Right renal cortex interstitium (tissue), 3 donors: ENCODE data around the gene LNP1. TPM values are rescaled to one million over a fixed set of nuclear protein-coding genes. Genes with fewer than 3 reads are reported as not detected.
"Not testable (repeated sequence)": the region's sequence is repeated elsewhere in the genome, so short reads cannot be mapped to it uniquely, and the experiment has no call there.

ENCODE experiments used
- DNase-seq, 3 donors: peaks; one replicate each; pipeline ENCODE4 v3.0.0-alpha.2; 2013; ENCODE audit warnings: low read depth in 3 of 3, low spot score in 2 of 3
- polyA plus RNA-seq, 3 donors: library from polyadenylated mRNA; unstranded; fragments of 120-200 nt; gene quantifications; one replicate each; pipeline ENCODE4 v1.2.1, GENCODE V29; 2013; ENCODE audit not compliant: insufficient read length in 3 of 3

The LNP1 gene
- polyA plus RNA-seq, 3 donors, result 7.3 to 10.2 (median 9.1) TPM

DNA sequence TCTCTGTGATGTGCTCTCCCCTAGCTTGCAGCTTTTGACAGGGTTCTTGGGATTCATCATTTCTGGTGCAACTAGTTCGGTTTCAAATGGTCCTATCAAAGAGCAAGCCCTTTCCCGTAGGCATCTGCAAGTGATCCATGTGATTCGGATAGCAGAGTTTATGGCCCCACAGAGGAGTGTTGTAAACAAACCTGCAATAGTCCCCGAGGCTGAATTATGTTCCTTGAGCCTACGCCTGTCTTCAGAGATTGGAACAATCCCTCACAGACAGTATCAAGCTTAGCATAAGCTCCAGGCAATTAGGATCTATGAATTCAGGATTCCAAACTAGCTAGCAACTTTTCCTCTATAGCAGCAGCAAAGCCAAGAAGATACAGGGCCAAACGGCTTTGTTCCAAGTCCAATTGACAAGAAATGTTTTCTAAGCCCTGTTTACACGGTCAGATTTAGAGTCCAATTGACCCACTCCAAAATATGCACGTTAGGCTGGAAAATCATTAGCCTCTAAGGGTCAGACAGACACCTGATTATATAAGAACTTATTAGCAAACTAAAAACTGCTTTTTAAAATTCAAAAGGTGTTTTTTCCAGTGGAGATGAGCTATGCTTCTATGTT lies 24.8 kb downstream of the LNP1 start:
- DNase-seq, result no peak

- DNase-seq, result no peak
Observed at GRCh38 chr3:100427699-100428098, 26.4 kb downstream of the LNP1 start.

DNA sequence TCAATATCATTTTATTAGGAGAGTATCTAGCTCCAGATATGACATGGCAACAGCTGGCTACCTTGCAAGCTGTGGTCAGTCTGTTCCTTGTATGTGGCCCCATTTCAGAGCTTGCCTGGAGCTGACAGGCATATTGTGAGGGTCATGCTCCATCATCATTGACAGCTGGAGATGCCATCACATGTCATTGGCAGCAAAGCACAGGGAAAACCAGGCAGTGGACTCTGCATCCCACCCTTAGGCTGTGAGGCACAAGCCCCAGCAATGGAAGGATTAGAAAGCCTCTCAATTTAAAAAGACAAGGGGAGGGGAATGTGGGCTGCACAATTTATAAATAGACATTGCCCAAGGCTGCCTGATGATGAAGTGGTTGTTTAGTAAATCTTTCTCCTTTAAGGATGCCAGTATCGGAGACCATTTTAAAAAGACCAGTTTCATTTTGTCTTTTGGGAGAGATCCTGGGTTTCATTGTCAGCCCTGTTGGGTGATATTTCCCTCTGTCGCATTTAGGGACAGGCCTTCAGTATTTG lies 27.9 kb downstream of the LNP1 start:
- DNase-seq, result no peak

DNA sequence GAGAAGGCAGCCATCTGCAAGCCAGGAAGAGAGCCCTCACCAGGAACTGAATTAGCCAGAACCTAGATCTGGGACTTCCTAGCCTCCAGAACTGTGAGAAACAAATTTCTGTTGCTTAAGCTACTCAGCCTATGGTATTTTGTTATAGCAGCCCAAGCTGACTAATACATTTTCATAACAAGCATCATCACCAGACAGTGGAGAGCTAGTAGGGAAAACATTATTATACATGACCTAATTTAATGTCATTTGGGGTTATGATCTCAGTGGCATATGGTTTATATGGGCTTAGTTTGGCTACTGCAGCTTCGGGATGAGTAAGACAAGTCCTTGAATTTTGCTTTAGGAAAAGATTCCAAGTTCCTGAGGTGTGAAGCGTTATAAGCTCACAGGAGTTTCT lies 35.6 kb downstream of the LNP1 start:
- no peak for DNase-seq

GRCh38 chr3:100437721-100438622 lies 36.6 kb downstream of the LNP1 start:
- DNase-seq, result no peak

- DNase-seq, result no peak
Observed at GRCh38 chr3:100438623-100438974, 37.3 kb downstream of the LNP1 start.

DNA sequence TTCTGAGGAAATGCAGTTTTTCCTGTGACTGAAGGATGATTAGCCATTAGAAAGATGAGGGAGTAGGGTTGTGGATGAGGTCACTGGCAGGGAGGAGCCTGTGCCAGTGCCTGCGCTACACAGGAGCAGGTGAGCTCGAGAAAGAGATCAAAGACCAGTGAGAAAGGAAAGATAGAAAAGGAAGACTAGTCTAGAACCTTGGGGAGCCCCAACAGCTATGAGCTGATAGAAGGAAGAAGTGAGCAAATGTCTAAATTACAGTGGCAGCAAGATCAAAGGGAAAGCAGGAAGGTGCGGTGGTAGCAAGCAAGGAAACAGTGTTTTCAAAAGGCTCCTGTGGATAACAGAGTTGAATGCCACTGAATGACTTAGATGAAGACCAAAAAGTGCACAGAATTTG lies 39.6 kb downstream of the LNP1 start:
- no peak for DNase-seq

DNA sequence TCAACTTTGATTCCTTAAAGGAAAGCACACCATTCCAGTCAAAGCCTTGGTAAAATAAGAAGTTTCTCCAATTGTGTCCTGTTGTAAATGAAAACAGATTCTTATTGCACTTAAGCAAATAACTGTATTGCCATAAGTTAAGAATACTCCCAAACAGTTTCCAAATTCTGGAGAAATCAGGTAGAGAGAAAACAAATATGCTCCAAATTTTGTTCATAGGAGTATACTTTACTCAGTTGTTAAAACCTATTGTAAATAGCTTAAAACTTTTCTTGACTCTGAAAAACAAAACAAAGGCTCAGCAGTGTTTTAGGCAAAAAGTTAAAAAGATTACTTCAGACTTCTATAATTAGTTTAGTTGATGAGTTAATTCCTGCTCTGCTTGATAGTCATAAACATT lies 42.4 kb downstream of the LNP1 start:
- no peak for DNase-seq

GRCh38 chr3:100447067-100447466 lies 45.7 kb downstream of the LNP1 start:
- not testable (repeated sequence) for DNase-seq

GRCh38 chr3:100448079-100448478 lies 46.7 kb downstream of the LNP1 start:
- no peak for DNase-seq

DNA sequence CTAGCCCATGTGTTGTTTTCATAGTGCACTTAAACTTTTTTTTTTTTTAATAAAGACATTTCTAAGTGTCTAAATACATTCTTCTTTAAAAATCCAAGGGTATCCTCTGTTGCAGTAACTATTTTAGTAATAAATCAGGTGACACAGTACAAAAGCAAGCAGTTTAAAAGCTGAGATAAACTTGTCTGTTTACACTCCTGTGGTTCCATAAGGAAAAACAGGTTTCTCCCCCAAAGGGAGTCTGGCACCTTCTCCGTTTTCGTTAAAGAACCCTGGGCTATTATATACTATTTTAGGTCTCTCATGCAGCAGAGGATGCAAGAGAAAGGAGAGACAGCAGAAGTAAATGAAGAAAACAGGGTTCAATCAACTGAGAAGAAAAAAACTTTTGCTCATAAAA lies 47.9 kb downstream of the LNP1 start:
- no peak for DNase-seq

- no peak for DNase-seq
Observed at GRCh38 chr3:100454677-100455076, 53.3 kb downstream of the LNP1 start.

DNA sequence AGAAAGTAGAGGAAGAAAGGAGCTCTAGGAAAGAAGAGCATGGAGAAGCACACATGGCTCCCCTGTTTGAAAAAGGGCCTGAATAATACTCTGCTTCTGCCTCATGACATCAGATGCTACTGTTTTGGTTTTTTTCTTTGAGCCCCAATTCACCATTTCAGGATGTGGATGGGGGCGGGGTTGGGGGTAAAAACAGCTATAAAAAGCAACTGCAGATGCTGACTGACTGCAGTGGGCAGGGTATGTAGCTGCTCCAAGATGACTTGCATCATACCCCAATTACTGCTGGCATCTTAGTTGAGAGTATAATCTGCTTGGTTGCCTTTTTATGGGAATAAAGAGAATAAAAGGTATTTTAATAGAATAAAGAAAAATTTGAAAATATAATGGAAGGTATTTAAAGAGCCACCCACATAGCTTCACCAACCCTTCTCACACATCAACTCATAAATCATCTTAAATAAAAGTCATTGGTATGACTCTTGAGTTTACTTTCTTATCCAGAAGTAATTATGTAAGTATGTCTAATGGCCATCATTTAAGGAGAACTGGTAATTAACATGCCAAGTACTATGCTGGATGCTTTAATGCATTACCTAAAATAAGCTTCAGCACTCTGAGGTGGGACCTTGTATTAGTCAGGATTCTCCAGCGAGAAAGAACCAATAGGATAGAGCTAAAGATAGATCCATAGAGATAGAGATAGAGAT lies 54.7 kb downstream of the LNP1 start:
- DNase-seq, result no peak

- DNase-seq, result no peak
Observed at GRCh38 chr3:100456745-100457144, 55.4 kb downstream of the LNP1 start.

DNA sequence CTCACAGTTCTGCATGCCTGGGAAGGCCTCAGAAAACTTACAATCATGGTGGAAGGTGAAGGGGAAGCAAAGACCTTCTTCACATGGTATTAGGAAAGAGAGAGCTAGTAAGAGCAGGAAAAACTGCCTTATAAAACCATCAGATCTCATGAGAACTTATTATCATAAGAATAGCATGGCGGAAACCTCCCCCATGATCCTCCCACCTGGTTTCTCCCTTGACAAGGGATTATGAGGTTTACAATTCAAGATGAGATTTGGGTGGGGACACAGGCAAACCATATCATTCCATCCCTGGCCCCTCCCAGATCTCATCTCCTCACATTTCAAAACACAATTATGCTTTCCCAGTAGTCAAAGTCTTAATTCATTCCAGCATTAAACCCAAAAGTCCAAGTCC lies 56.5 kb downstream of the LNP1 start:
- DNase-seq, result no peak

DNA sequence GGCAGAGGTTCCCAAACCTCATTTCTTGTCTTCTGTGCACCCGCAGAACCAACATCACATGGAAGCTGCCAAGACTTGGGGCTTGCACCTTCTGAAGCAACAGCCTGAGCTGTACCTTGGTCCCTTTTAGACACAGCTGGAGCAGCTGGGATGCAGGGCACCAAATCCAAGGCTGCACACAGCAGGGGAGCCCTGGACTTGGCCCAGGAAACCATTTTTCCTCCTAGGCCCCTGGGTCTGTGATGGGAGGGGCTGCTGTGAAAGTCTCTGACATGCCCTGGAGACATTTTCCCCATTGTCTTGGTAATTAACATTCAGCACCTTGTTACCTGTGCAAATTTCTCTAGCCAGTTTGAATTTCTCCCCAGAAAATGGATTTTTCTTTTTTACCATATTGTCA lies 57.5 kb downstream of the LNP1 start:
- no peak for DNase-seq

DNA sequence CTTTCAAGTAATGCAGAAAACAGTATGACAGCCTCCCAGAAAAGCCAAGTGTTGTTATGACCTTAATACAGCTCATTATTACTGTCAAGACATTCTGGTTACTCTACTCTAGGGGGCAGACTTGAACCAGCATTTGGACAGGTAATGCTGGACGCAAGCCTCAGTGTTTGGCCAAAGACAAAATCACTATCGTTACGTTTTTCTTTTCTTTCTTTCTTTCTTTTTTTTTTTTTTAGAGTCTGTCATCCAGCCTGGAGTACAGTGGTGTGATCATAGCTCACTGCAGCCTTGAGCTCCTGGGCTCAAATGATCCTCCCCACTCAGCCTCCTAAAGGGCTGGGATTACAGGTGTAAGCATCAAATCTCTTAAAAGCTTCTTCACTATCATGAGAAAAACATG lies 61.7 kb downstream of the LNP1 start:
- peak; percentile 20 to 42 (median 36) for DNase-seq

- DNase-seq, result no peak
Observed at GRCh38 chr3:100463646-100464155, 62.4 kb downstream of the LNP1 start.

- DNase-seq, result no peak
Observed at GRCh38 chr3:100465892-100466777, 64.8 kb downstream of the LNP1 start.

DNA sequence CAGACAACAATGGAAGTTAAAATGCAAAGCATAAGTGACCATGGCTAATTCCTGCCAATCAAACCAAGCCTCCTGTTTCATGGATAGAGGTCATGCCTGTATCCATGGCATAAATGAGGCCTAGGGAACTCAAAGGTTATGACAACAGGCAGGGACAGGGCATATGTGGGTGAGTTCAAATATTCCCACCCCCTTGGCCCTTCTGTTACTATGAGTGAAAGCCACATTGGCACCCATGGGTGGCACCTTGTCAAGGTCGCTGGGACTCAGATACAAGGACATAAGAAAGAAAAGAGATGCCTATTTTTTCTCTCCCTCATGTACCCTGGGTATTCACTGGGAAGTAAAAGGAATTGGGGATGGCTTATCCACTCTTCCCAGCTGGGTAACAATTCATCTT lies 65.8 kb downstream of the LNP1 start:
- DNase-seq, result no peak
